Testis (tissue), 2 donors: ENCODE measurements around the gene ANKRD33.

Experiments
- POLR2A ChIP-seq: fragments of 450-650 bp; IDR thresholded peaks from one replicate; pipeline ENCODE4 v1.6.1; 2017; ENCODE audit warnings: antibody characterized with exemption, mild to moderate bottlenecking, moderate library complexity
- TF ChIP-seq, protein P1 (sequence below), 3 experiments: fragments of 450-650 bp in 2 of 3; fragments of 200-600 bp in 1 of 3; sonication (generic) in 1 of 3; IDR thresholded peaks; one replicate each; pipeline ENCODE4 v1.5.1; 2016 to 2019; ENCODE audit warnings: antibody characterized with exemption in 3 of 3, mild to moderate bottlenecking in 2 of 3, moderate library complexity in 1 of 3

DNA sequence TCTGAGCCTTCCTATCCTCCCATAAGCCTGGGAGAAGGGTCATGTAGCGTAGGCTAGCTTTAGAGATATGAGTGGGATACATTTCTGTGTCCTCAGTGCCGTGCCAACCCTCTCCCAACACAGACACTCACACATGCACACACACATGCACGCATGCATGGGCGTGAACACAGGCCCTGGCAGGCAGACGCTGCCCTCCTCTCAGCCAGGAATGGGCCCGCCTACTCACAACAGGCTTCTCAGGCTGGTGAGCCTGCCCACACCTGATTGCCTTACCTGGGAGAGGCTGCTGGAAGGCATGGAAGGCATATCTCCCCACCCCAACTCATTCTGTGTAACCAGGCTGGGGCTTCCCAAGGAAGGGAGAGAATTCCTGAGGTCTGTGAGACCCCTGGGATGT lies 50.8 kb downstream of the ANKRD33 start:
- no peak for TF ChIP-seq POLR2A
- TF ChIP-seq, protein P1, sequence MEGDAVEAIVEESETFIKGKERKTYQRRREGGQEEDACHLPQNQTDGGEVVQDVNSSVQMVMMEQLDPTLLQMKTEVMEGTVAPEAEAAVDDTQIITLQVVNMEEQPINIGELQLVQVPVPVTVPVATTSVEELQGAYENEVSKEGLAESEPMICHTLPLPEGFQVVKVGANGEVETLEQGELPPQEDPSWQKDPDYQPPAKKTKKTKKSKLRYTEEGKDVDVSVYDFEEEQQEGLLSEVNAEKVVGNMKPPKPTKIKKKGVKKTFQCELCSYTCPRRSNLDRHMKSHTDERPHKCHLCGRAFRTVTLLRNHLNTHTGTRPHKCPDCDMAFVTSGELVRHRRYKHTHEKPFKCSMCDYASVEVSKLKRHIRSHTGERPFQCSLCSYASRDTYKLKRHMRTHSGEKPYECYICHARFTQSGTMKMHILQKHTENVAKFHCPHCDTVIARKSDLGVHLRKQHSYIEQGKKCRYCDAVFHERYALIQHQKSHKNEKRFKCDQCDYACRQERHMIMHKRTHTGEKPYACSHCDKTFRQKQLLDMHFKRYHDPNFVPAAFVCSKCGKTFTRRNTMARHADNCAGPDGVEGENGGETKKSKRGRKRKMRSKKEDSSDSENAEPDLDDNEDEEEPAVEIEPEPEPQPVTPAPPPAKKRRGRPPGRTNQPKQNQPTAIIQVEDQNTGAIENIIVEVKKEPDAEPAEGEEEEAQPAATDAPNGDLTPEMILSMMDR (IDR thresholded peaks at IDR 0.05), result no peak
